Uterus (tissue), 2 donors: Measurements from ENCODE around the gene ZNF256.

Source experiments
- CTCF ChIP-seq, 4 experiments: fragments of 200-600 bp in 2 of 4; fragments of 450-650 bp in 2 of 4; sonication (generic) in 2 of 4; IDR thresholded peaks; one replicate each; pipeline ENCODE4 v1.5.1; 2016 to 2019; ENCODE audit warnings: antibody characterized with exemption in 4 of 4, mild to moderate bottlenecking in 2 of 4, moderate library complexity in 1 of 4
- POLR2A ChIP-seq, 2 donors: fragments of 450-650 bp; IDR thresholded peaks; one replicate each; pipeline ENCODE4 v1.6.1; 2016; ENCODE audit warnings: antibody characterized with exemption in 2 of 2, mild to moderate bottlenecking in 1 of 2, moderate library complexity in 1 of 2

DNA sequence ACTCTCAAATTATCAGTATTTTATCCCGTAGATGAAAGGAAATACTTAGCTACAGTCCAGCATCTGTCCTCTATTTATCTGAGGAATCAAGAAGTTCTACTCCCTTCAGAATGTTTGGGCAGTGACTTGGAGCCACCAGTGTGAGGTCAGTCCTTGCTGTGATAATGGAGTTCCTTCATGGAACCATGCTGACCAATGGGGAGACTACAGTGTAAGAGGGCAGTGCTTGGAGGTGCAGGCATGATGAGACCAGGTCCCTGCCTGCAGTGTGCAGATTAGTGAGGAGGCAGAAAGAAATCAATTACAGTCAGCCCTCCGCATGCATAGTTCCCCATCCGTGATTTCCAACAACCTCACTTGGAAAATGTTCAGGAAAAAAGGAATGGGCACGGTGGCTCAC is 26.9 kb upstream of the ZNF256 start, which contains the start of gene C19orf18:
- TF ChIP-seq POLR2A (IDR thresholded peaks at IDR 0.05), result no peak
- TF ChIP-seq CTCF (IDR thresholded peaks at IDR 0.05), result no peak
